HG02759 (cell line): ENCODE results near the gene OR2C3.
"Not testable (repeated sequence)": the region's sequence is repeated elsewhere in the genome, so short reads cannot be mapped to it uniquely, and the experiment has no call there.

ENCODE experiments used
- ATAC-seq: cut with Tn5 transposase; IDR thresholded peaks from one replicate; pipeline ENCODE4 v1.9.1; 2021; ENCODE audit warnings: mild to moderate bottlenecking, moderate library complexity; ENCODE audit not compliant: unreplicated experiment

The OR2C3 gene

DNA sequence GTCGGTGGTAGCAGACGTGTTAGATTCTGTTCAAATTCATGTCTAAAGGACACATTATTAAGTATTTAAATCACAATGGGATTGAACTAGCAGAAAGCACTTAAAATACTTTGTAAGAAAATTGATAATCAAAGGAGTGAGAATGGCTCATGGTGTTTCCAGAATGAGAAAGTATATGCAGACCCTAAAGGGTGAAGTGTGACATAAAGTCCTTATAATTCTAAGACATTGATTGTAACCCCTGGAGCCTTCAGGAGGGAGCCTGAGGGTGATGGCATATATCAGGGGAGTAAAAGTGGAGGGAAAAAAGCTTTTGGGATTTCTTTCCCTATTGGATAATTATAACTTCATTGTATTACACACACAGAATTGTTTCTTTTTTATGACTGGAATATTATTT, at the start of gene OR2C3:
Gene OR2C3, minus strand, starts transcription at position 101 of the 400 bp plus-strand sequence. CDS start 3,929 bp downstream, outside the sequence.
- ATAC-seq = no peak

DNA sequence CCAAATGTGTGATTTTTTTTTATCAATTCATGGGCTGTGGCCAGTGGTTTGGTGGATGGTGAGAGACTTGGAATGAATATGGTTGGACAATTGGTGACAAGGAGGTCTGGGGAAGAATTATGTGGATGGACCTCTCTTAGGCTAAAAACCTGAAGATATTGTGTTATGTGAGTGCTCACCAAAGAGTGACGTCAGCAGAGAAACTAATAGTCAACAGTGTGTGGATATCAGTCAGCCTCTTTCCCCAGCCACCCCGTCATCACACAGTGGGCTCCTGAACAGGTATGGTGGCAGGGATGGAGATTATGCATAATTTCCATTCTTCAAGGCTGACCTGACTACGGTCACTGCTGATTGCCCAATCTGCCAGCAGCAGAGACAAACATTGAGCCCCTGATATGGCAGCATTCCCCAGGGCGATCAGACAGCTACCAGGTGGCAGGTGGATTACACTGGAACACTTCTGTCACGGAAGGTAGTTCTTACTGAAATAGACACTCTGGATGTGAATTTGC, 42.8 kb upstream of the OR2C3 start:
- no peak for ATAC-seq

DNA sequence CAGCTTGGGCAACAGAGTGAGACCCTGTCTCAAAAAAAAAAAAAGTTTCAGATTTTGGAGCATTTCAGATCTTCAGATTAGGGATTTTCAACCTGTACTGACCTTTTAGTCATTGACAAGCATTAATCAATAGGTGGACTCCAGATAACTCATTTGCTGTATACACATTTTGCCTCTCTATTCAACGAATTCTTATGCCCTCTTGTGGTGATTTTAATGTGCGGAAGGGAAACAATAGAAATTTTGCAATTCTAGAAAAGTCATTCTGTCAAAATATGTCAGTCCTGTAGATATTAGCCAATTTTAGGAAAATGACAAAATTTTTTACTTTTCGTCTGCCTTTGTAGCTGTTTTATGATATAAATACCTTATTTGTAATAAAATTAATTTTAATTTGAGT, 40.3 kb upstream of the OR2C3 start:
- ATAC-seq = peak; percentile 45

GRCh38 chr1:247574664-247575063, 38.4 kb upstream of the OR2C3 start:
- no peak for ATAC-seq

DNA sequence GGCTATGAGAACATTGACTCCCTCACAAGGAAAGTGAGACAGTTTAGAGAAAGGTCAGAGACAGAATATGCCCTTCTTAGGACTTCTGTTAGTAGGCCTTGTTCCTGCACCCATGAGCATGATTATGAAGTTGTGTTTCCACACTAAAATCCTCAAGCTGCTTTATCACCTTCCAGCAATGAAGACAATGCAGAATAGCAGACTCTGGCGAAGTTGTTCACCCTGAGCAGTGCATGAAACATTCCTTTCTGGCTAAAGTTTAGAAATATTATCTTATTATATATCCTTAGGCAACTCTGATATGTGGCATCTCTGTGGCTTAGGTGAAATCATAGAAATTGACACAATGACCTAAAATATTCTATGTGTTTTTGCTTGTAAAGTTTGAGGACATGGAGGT, 38.0 kb upstream of the OR2C3 start:
- ATAC-seq = no peak

DNA sequence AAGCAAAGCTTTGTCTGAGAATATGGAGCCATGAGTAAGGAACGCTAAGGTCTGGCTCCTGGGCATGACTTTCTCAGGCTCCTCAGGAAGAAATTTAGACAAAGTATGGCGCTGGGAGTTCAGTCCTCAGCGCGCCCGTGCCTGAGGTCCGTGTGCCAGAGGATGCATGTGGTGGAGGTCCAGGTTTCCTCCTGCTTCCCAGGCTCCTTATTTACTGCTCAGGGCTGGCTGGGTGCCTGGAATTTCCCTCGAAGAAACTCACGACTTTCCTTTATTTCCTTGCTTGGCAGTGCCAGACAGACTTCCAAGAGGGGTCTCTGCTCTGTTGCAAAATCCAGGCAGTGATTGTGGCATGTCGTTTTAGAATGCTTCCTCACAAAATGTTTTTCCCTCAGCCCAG, 26.0 kb upstream of the OR2C3 start:
- no peak for ATAC-seq

- ATAC-seq = no peak
These were observed 25.5 kb upstream of the OR2C3 start for GRCh38 chr1:247561711-247562110.

GRCh38 chr1:247557926-247558674, 21.9 kb upstream of the OR2C3 start:
- ATAC-seq = no peak

GRCh38 chr1:247552231-247552630, 16.0 kb upstream of the OR2C3 start:
- ATAC-seq = no peak

DNA sequence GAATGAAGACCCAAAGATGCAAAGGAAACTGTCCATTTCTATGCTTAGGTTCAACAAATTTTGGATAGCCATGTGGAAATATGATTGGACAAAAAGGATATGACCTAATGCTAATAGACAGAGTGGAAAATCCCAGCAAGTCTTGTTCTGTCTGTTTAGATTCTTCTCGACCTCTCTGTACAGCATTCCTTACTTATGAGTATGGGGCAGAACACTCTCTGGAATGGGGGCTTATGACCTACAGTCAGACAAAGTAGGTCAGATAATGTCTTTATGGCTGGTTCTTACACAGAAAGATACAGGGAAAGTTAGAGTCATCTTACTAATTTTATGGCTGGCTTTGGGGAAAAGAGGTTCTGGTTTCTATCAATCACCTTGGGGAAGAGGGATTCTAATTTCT, 15.5 kb upstream of the OR2C3 start:
- no peak for ATAC-seq

GRCh38 chr1:247548769-247549182, 12.5 kb upstream of the OR2C3 start, which contains the start of gene GCSAML:
Gene GCSAML, plus strand, starts transcription at chr1:247549134. Its CDS starts 58 bp downstream, at chr1:247549192.
- ATAC-seq = no peak

GRCh38 chr1:247548092-247548491, 11.9 kb upstream of the OR2C3 start:
- no peak for ATAC-seq

- no peak for ATAC-seq
These were observed 6.6 kb upstream of the OR2C3 start for GRCh38 chr1:247542811-247543210.

DNA sequence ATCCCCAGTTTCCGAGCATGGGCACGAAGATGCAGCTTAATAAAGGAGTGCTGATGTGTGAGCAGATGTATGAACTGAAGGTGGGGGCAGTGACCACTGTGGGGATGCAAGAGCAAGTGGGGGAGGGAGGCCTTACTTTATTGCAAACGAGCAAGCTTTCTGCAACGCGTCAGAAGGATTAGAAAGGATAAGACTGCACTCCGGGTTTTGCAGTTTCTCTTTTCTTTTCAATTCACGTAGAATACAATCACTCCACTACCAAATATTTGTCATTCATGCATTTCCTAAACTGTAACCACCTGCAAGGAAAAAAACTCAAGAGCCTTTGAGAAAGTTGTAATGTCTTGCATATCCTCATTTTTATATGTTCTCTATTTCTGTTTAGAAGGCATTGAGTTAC, 4.3 kb upstream of the OR2C3 start:
- ATAC-seq = no peak

DNA sequence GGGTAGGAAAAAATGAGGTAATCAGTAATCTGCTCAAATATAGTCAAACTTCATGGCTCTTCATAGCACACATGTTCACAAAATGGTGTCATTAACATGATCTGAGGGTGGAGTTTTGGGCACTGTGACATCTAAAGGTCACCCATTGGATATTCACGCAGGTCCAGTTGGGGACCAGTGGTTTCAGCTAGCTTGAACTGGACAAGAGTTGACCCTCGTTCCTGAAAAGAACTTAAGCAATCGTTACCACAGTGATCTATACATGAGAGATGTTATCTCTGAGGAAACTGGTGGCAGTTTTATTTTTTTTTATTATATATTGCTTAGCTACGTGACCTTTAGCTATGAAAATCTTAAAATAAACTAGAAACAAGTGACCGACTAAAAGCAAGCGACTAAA, 3.0 kb upstream of the OR2C3 start:
- ATAC-seq = no peak

DNA sequence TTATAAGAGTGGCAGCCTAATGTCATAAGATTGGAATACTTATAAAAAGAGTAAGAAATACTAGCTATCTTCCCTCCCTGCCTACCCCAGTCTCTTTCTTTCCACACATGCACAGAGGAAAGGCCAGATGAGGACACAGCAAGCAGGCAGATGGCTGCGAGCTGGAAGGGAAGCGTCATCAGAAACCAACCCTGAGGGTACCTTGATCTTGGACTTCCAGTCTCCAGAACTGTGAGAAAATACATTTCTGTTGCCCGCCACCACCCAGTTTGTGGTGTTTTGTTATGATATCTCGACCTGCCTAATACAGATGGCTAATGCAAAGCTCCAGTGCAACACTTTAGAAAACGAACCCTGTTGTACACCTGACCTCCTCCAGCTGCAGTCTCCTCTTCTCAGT, 2.3 kb upstream of the OR2C3 start:
- ATAC-seq = no peak

DNA sequence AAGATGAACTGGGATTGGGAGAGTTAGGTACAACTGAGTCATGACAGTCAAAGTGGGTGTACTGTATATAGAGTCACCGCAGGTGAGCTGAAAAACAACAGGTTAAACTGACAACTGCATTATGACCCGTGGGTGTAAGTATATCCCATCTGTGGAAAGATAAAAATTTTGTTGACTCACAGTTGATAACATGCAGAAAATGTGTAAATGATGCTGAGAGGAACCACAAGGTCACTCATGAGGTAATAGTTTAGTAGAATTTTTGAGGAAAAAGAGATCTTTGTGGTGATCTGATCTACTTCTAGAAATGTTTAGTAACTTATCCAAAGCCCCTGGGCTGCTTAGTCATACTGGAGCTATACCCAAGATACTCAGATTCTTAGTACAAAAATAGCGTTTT, 838 bp downstream of the OR2C3 start:
- no peak for ATAC-seq

GRCh38 chr1:247531937-247532336, 4.3 kb downstream of the OR2C3 start:
- ATAC-seq = no peak

DNA sequence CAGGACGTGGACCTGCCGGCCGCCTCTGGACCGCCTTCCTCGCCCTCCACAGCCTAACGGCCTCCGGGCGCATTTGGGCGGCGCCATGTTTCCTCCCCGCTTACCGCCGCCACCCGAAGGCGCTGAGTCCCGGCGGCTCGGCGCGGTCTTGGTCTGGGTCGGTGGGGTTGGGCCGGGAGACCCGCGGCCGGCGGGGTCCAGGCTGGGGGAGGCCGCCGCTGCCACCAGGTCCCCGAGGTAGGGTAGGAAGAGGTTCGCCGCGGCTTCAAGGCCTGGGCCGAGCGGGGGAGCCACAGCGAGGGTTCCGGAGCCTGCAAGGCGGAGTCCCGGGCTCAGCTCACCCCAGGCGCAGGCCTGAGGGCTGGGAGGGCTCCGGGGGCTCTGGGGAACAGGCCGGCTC, 5.5 kb downstream of the OR2C3 start:
- ATAC-seq = no peak

DNA sequence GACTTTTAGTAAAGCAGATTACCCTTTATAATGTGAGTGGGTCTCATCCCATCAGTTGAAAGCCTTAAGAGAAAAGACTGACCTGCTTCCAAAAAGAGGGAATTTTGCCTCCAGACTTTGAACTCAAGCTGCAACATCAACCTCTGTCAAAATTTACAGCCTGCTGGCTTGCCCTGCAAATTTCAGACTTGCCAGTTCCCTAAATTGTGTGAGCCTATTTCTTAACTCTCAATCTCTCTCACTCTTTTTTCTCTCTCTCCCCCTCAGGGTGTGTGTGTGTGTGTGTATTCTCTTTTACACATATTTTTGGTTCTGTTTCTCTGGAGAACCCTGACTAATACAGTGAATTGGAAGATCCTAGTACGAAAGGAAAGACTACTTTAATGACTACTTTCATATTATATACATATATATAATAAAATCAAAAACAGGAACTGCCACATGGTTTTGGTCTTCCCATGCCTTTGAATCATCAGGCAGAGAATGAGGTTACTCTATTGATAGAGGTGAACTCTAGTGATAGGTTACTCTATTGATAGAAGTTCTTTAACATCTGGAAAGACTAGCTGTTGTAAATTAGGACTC, 6.4 kb downstream of the OR2C3 start:
- no peak for ATAC-seq

DNA sequence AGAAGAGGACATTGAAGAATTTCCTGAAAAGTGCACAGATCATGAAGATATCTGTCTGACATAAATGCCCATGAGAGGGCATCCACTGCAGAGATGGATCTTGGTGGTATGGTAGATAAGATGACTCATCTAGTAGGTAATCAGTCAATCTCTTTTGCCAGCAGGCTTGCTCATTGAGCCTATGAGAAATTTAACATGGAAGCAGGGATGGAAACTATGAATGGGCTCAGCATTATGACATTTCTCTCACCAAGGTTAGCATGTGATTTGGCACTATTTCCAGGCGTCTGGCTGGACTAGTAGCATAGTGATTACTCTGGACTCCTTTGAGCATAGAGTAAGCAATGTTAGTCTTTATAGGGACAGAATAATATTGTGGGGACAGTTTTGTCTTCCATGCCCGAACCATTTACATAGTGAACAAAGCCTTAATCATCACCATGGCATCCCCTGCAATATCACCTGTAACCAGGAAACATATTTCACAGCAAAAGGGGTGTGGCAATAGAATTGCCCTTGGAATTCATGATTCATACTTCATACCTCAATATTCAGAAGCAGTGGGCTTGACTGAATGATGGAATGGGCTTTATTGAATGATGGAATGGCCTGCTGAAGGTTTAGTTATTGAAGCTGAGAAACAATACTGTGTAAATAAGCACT, 7.3 kb downstream of the OR2C3 start:
- no peak for ATAC-seq

GRCh38 chr1:247521886-247522285, 14.4 kb downstream of the OR2C3 start:
- ATAC-seq = not testable (repeated sequence)
